ENCODE data around the gene MAST4. TPM values are rescaled to one million over a fixed set of nuclear protein-coding genes. Genes with fewer than 3 reads are reported as not detected.
A peak's percentile ranks its signal among the peaks of the same experiment; 100 is the strongest.

Gene MAST4
- total RNA-seq, 1 experiment from 2014 or later: 26.5 TPM

- no peaks in the 10 kb centered on the region for H3K36me3 Mint-ChIP-seq (ENCODE audit: insufficient read depth, unreplicated experiment)
- no peaks in the 10 kb centered on the region for H3K9me3 Mint-ChIP-seq (ENCODE audit: unreplicated experiment)
- intact Hi-C loops (cut with micrococcal nuclease): no loop called here
- peaks cover 42% of the 10 kb centered on the region for H3K27me3 Mint-ChIP-seq (ENCODE audit: insufficient read depth, unreplicated experiment)
- H3K27ac Mint-ChIP-seq (ENCODE audit: low read depth, unreplicated experiment): no peak overlapping the region
- ChIA-PET CTCF (interaction anchor here (1.2 kb wide), 1 partner anchor 9 kb away, joined by 3 read pairs; no protein-coding TSS in a partner anchor), POLR2A (no interaction called here)
- peaks cover 5% of the 10 kb centered on the region for H3K4me1 Mint-ChIP-seq (ENCODE audit: insufficient read depth, unreplicated experiment)
- no peak for DNase-seq (ENCODE audit: unreplicated experiment)
- no peak overlapping the region for H3K4me3 Mint-ChIP-seq (ENCODE audit: unreplicated experiment)
- no TSS peak for BruUV-seq (replicated peaks)
- TF ChIP-seq CTCF (IDR thresholded peaks at IDR 0.05; ENCODE audit: unreplicated experiment): no peak
These were observed 26.0 kb upstream of the MAST4 start for GRCh38 chr5:66570201-66570600.

GRCh38 chr5:66573733-66574132, 22.5 kb upstream of the MAST4 start:
- no peaks in the 10 kb centered on the region for H3K36me3 Mint-ChIP-seq (ENCODE audit: insufficient read depth, unreplicated experiment)
- no peak for DNase-seq (ENCODE audit: unreplicated experiment)
- POLR2A ChIA-PET: no interaction called here
- CTCF ChIA-PET: no interaction called here
- intact Hi-C loops (cut with micrococcal nuclease): no loop called here
- TF ChIP-seq CTCF (IDR thresholded peaks at IDR 0.05; ENCODE audit: unreplicated experiment): no peak
- no peaks in the 10 kb centered on the region for H3K4me1 Mint-ChIP-seq (ENCODE audit: insufficient read depth, unreplicated experiment)
- H3K4me3 Mint-ChIP-seq (ENCODE audit: unreplicated experiment): no peak overlapping the region
- H3K27me3 Mint-ChIP-seq (ENCODE audit: insufficient read depth, unreplicated experiment): peaks cover 55% of the 10 kb centered on the region
- no TSS peak for BruUV-seq (replicated peaks)
- no peak overlapping the region for H3K27ac Mint-ChIP-seq (ENCODE audit: low read depth, unreplicated experiment)
- H3K9me3 Mint-ChIP-seq (ENCODE audit: unreplicated experiment): no peaks in the 10 kb centered on the region

- peaks cover 8% of the 10 kb centered on the region for H3K4me1 Mint-ChIP-seq (ENCODE audit: insufficient read depth, unreplicated experiment)
- no peak overlapping the region for H3K27ac Mint-ChIP-seq (ENCODE audit: low read depth, unreplicated experiment)
- intact Hi-C loops (cut with micrococcal nuclease): no loop called here
- DNase-seq (ENCODE audit: unreplicated experiment): peak; percentile 30
- TSS peak; percentile 88 for BruUV-seq (replicated peaks)
- no peaks in the 10 kb centered on the region for H3K9me3 Mint-ChIP-seq (ENCODE audit: unreplicated experiment)
- ChIA-PET CTCF (interaction anchor here (0.6 kb wide), 2 partner anchors 176 to 276 kb away, joined by 3 to 5 read pairs; no protein-coding TSS in a partner anchor), POLR2A (interaction anchor here (0.7 to 1.0 kb wide), 2 partner anchors 13 to 49 kb away, joined by 3 read pairs; no protein-coding TSS in a partner anchor)
- TF ChIP-seq CTCF (IDR thresholded peaks at IDR 0.05; ENCODE audit: unreplicated experiment): no peak
- H3K4me3 Mint-ChIP-seq (ENCODE audit: unreplicated experiment): no peak overlapping the region
- H3K27me3 Mint-ChIP-seq (ENCODE audit: insufficient read depth, unreplicated experiment): no peaks in the 10 kb centered on the region
- H3K36me3 Mint-ChIP-seq (ENCODE audit: insufficient read depth, unreplicated experiment): no peaks in the 10 kb centered on the region
These were observed 13.6 kb upstream of the MAST4 start for GRCh38 chr5:66582499-66583165.

GRCh38 chr5:66585291-66585690, 10.9 kb upstream of the MAST4 start:
- peaks cover 8% of the 10 kb centered on the region for H3K4me1 Mint-ChIP-seq (ENCODE audit: insufficient read depth, unreplicated experiment)
- no peak for DNase-seq (ENCODE audit: unreplicated experiment)
- intact Hi-C loops (cut with micrococcal nuclease): no loop called here
- BruUV-seq (replicated peaks): no TSS peak
- peaks cover 15% of the 10 kb centered on the region for H3K27me3 Mint-ChIP-seq (ENCODE audit: insufficient read depth, unreplicated experiment)
- no peak overlapping the region for H3K27ac Mint-ChIP-seq (ENCODE audit: low read depth, unreplicated experiment)
- H3K4me3 Mint-ChIP-seq (ENCODE audit: unreplicated experiment): no peak overlapping the region
- ChIA-PET POLR2A (no interaction called here), CTCF (interaction anchor here (0.6 to 0.7 kb wide), 2 partner anchors 141 to 195 kb away, joined by 3 to 5 read pairs; no protein-coding TSS in a partner anchor)
- TF ChIP-seq CTCF (IDR thresholded peaks at IDR 0.05; ENCODE audit: unreplicated experiment): no peak
- no peaks in the 10 kb centered on the region for H3K36me3 Mint-ChIP-seq (ENCODE audit: insufficient read depth, unreplicated experiment)
- H3K9me3 Mint-ChIP-seq (ENCODE audit: unreplicated experiment): no peaks in the 10 kb centered on the region
